CD14-positive monocyte (primary cell): ENCODE measurements around the gene WDR38. TPM values are rescaled to one million over a fixed set of nuclear protein-coding genes. Genes with fewer than 3 reads are reported as not detected.
"Not testable (repeated sequence)": the region's sequence is repeated elsewhere in the genome, so short reads cannot be mapped to it uniquely, and the experiment has no call there.

Experiments used
- DNase-seq, 3 donors: peaks; one replicate each; pipeline ENCODE4 v3.0.0-alpha.2; 2011 to 2022
- H2AFZ ChIP-seq: 2 replicates; pipeline ENCODE4 v1.6.0; 2012; ENCODE audit warnings: mild to moderate bottlenecking, low read depth, low read length, inconsistent platforms; ENCODE audit not compliant: insufficient read depth, poor library complexity, severe bottlenecking
- H3K27ac ChIP-seq, 2 donors: 1 replicate in 1 of 2; 2 replicates in 1 of 2; pipeline ENCODE4 v1.5.1; 2012 to 2013; ENCODE audit warnings: low read length in 2 of 2, control low read depth in 1 of 2, inconsistent platforms in 1 of 2, low read depth in 1 of 2, mild to moderate bottlenecking in 1 of 2
- H3K27me3 ChIP-seq, 2 donors: one replicate each; pipeline versions ENCODE4 v1.6.0 to v1.6.1; 2011 to 2013; ENCODE audit warnings: low read length in 2 of 2; ENCODE audit not compliant: control insufficient read depth in 2 of 2, insufficient read depth in 2 of 2
- H3K36me3 ChIP-seq, 2 donors: replicated peaks in 1 of 2; 1 replicate in 1 of 2; 2 replicates in 1 of 2; pipeline versions ENCODE4 v1.5.1 to v1.6.1; 2012 to 2013; ENCODE audit warnings: low read length in 2 of 2, control low read depth in 1 of 2, inconsistent platforms in 1 of 2, mild to moderate bottlenecking in 1 of 2; ENCODE audit not compliant: insufficient read depth in 2 of 2, control insufficient read depth in 1 of 2
- H3K4me1 ChIP-seq, 2 donors: 1 replicate in 1 of 2; 2 replicates in 1 of 2; pipeline versions ENCODE4 v1.5.1 to v1.6.1; 2012 to 2013; ENCODE audit warnings: low read length in 2 of 2, control low read depth in 1 of 2, inconsistent platforms in 1 of 2, mild to moderate bottlenecking in 1 of 2, moderate library complexity in 1 of 2; ENCODE audit not compliant: insufficient read depth in 2 of 2, control insufficient read depth in 1 of 2
- H3K4me2 ChIP-seq: replicated peaks from 2 replicates; pipeline ENCODE3; 2012; ENCODE audit warnings: low read length, moderate library complexity, mild to moderate bottlenecking; ENCODE audit not compliant: poor library complexity, severe bottlenecking; ENCODE audit errors: extremely low read depth
- H3K4me3 ChIP-seq, 3 experiments: fragments of 200-600 bp in 1 of 3; sonication (generic) in 1 of 3; replicated peaks in 1 of 3; 1 replicate in 2 of 3; 2 replicates in 1 of 3; pipeline ENCODE4 v1.5.1; 2011 to 2013; ENCODE audit warnings: low read length in 3 of 3, mild to moderate bottlenecking in 3 of 3, control low read depth in 2 of 3, low read depth in 2 of 3, inconsistent platforms in 1 of 3, moderate library complexity in 1 of 3
- H3K79me2 ChIP-seq: 2 replicates; pipeline ENCODE4 v1.6.0; 2012; ENCODE audit warnings: mild to moderate bottlenecking, control low read depth, inconsistent platforms, low read length, moderate library complexity; ENCODE audit not compliant: insufficient read depth
- H3K9ac ChIP-seq: 2 replicates; pipeline ENCODE4 v1.6.0; 2017; ENCODE audit warnings: low read length, mild to moderate bottlenecking; ENCODE audit not compliant: insufficient read depth, poor library complexity, severe bottlenecking
- H3K9me3 ChIP-seq, 2 donors: replicated peaks in 1 of 2; 1 replicate in 1 of 2; 2 replicates in 1 of 2; pipeline versions ENCODE4 v1.5.1 to v1.6.1; 2012 to 2013; ENCODE audit warnings: low read length in 2 of 2, control low read depth in 1 of 2; ENCODE audit not compliant: control insufficient read depth in 1 of 2, insufficient read depth in 1 of 2
- H4K20me1 ChIP-seq: 2 replicates; pipeline ENCODE4 v1.6.0; 2012; ENCODE audit warnings: mild to moderate bottlenecking, low read length, control low read depth, moderate library complexity; ENCODE audit not compliant: insufficient read depth
- H3K27ac Mint-ChIP-seq, 7 donors: one replicate each; pipeline ENCODE4 v1.8.0; 2020; ENCODE audit warnings: mild to moderate bottlenecking in 7 of 7, mixed read lengths in 7 of 7, moderate library complexity in 6 of 7, inconsistent platforms in 2 of 7
- H3K27me3 Mint-ChIP-seq, 3 donors: one replicate each; pipeline ENCODE4 v1.8.0; 2021 to 2022; ENCODE audit warnings: low read depth in 3 of 3, mild to moderate bottlenecking in 3 of 3, mixed read lengths in 3 of 3, moderate library complexity in 3 of 3, inconsistent platforms in 1 of 3
- H3K36me3 Mint-ChIP-seq, 2 donors: one replicate each; pipeline ENCODE4 v1.8.0; 2020; ENCODE audit warnings: mixed read lengths in 2 of 2, inconsistent platforms in 1 of 2, mild to moderate bottlenecking in 1 of 2
- H3K4me1 Mint-ChIP-seq: one replicate; pipeline ENCODE4 v1.8.0; 2020; ENCODE audit warnings: mild to moderate bottlenecking, mixed read lengths
- H3K4me3 Mint-ChIP-seq, 2 donors: one replicate each; pipeline ENCODE4 v1.8.0; 2020; ENCODE audit warnings: mild to moderate bottlenecking in 2 of 2, mixed read lengths in 2 of 2, moderate library complexity in 1 of 2
- H3K9me3 Mint-ChIP-seq, 7 donors: one replicate each; pipeline ENCODE4 v1.8.0; 2020 to 2022; ENCODE audit warnings: mixed read lengths in 7 of 7, mild to moderate bottlenecking in 6 of 7, moderate library complexity in 6 of 7, inconsistent platforms in 2 of 7
- CTCF ChIP-seq: fragments of 200-600 bp; IDR thresholded peaks from one replicate; pipeline ENCODE4 v1.8.0; 2022; ENCODE audit warnings: antibody characterized with exemption, mild to moderate bottlenecking
- WGBS: methylation state at CpG from one replicate; pipeline ENCODE4 v1.1.5; 2013; ENCODE audit warnings: missing lambda C conversion rate; ENCODE audit not compliant: insufficient coverage; 5-methylcytosine and 5-hydroxymethylcytosine counted together
- intact Hi-C, 2 donors: fragments of 100-400 bp; cut with micrococcal nuclease; formaldehyde crosslinking; loops; one replicate each; pipeline versions ENCODE4 v1.15.0 to v1.15.1; 2023
- polyA plus RNA-seq, 3 donors: library from polyadenylated mRNA; depleted of rRNA in 1 of 3; unstranded in 2 of 3; stranded (reverse) in 1 of 3; fragments of 300-500 nt in 2 of 3; fragments of >200 nt in 1 of 3; fragmentation: Illumina TruSeq in 2 of 3; gene quantifications; 1 replicate in 2 of 3; 2 replicates in 1 of 3; pipeline ENCODE4 v1.2.3, GENCODE V29; 2012 to 2021

Gene WDR38
- polyA plus RNA-seq, 3 donors: not detected

GRCh38 chr9:124838567-124839275 is 14.5 kb upstream of the WDR38 start:
- peak overlapping the region in 1 of 3 experiments; percentile 36 for H3K4me3 ChIP-seq
- H2AFZ ChIP-seq: peak overlapping the region; percentile 41
- H3K4me1 ChIP-seq, H3K79me2 ChIP-seq, H3K9me3 ChIP-seq, H3K4me1 Mint-ChIP-seq, H3K27ac Mint-ChIP-seq, H4K20me1 ChIP-seq, H3K36me3 ChIP-seq, H3K9ac ChIP-seq, DNase-seq, H3K27ac ChIP-seq, H3K36me3 Mint-ChIP-seq, H3K9me3 Mint-ChIP-seq, intact Hi-C loops: not testable (repeated sequence)
- peak overlapping the region; percentile 31 for H3K4me2 ChIP-seq
- Mint-ChIP-seq H3K4me3 (peak overlapping the region; percentile 50 to 63), H3K27me3 (peaks cover 10 to 32% (median 28%) of the 10 kb centered on the region in 3 donors)
- peaks cover 0 to 12% of the 10 kb centered on the region in 2 donors for H3K27me3 ChIP-seq
- 36% methylated on average over 26 of the region's 52 CpGs for WGBS

DNA sequence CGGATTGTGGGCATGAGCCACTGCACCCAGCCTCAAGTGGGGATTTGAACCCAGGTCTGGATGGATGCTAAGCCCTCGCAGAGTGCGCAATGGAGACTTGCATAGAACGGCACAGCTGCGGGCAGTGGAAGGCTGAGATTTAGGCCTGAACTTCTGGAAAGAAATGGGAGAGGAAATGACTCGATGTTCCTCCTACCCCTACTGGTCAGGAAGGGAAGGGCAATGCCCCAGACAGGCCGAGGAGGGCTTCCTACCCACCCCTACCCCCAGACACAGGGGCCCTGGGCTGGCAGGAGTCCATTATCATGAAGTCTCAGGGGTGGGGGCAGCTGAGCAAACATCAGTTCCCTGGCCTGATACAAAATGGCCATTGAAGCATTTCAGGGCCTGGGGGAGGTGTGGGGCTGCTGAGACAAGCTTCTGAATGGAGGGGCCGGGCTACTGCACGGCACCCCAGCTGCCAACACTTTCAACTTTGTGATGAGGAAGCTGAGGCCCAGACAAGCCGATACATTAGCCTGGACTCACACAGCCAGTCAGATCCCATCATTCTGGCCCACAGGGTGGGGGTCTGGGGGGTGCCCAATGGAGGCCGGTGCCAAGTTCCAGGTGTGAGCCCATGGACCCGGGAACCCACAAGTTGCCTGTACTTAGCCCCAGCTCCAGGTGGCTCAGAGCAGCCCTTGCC is 13.5 kb upstream of the WDR38 start:
- Histone ChIP-seq H3K9me3 (no peaks in the 10 kb centered on the region), H3K4me3 (no peak overlapping the region), H3K4me1 (no peaks in the 10 kb centered on the region), H3K27me3 (peaks cover 0 to 12% of the 10 kb centered on the region in 2 donors), H3K27ac (no peak overlapping the region), H3K4me2 (no peak overlapping the region), H2AFZ (no peak overlapping the region), H3K36me3 (no peaks in the 10 kb centered on the region), H3K79me2 (no peaks in the 10 kb centered on the region), H3K9ac (no peak overlapping the region), H4K20me1 (no peaks in the 10 kb centered on the region)
- Mint-ChIP-seq H3K27ac (no peak overlapping the region), H3K36me3 (peaks cover 0 to 5% of the 10 kb centered on the region in 2 donors), H3K9me3 (peaks cover 0 to 6% (median 4%) of the 10 kb centered on the region in 7 donors), H3K27me3 (peaks cover 10 to 34% (median 28%) of the 10 kb centered on the region in 3 donors), H3K4me3 (peak overlapping the region; percentile 6 to 63), H3K4me1 (peaks cover 5% of the 10 kb centered on the region)
- intact Hi-C loops: no loop called here
- DNase-seq: no peak
- 56% methylated on average over 5 of the region's 12 CpGs for WGBS
- TF ChIP-seq CTCF: peak; percentile 53
